Neuronal stem cell (in vitro differentiated cells): ENCODE results near the gene EDC3.
"Not testable (repeated sequence)": the region's sequence is repeated elsewhere in the genome, so short reads cannot be mapped to it uniquely, and the experiment has no call there.

Experiments used
- DNase-seq: peaks from one replicate; pipeline ENCODE4 v3.0.0-alpha.2; 2013; ENCODE audit warnings: low spot score
- H2AFZ ChIP-seq: one replicate; pipeline ENCODE4 v1.6.1; 2013; ENCODE audit warnings: mild to moderate bottlenecking, low read length, inconsistent platforms
- H2AK5ac ChIP-seq: 2 replicates; pipeline ENCODE4 v1.6.1; 2013; ENCODE audit warnings: low read depth, mild to moderate bottlenecking, inconsistent platforms, low read length, moderate library complexity, mixed read lengths
- H2BK120ac ChIP-seq: 2 replicates; pipeline ENCODE4 v1.6.1; 2013; ENCODE audit warnings: low read depth, mild to moderate bottlenecking, inconsistent platforms, low read length, moderate library complexity, mixed read lengths
- H2BK12ac ChIP-seq: one replicate; pipeline ENCODE4 v1.6.1; 2013; ENCODE audit warnings: low read length, inconsistent platforms
- H2BK15ac ChIP-seq: 2 replicates; pipeline ENCODE4 v1.6.1; 2013; ENCODE audit warnings: mild to moderate bottlenecking, low read length, inconsistent platforms, mixed read lengths
- H2BK5ac ChIP-seq: one replicate; pipeline ENCODE4 v1.6.1; 2013; ENCODE audit warnings: inconsistent platforms, mild to moderate bottlenecking, low read length, moderate library complexity
- H3K14ac ChIP-seq: one replicate; pipeline ENCODE4 v1.6.1; 2013; ENCODE audit warnings: low read length, inconsistent platforms
- H3K18ac ChIP-seq: 2 replicates; pipeline ENCODE4 v1.6.1; 2013; ENCODE audit warnings: low read length, inconsistent platforms
- H3K23ac ChIP-seq: 2 replicates; pipeline ENCODE4 v1.6.1; 2013; ENCODE audit warnings: low read depth, mild to moderate bottlenecking, mixed read lengths, low read length, inconsistent platforms; ENCODE audit not compliant: poor library complexity
- H3K27ac ChIP-seq: replicated peaks from 3 replicates; pipeline ENCODE4 v1.5.1; 2013; ENCODE audit warnings: low read length, inconsistent platforms
- H3K27me3 ChIP-seq, 3 experiments: 2 replicates each; pipeline ENCODE4 v1.6.1; 2013; ENCODE audit warnings: low read length in 3 of 3, mild to moderate bottlenecking in 2 of 3, inconsistent platforms in 1 of 3, low read depth in 1 of 3, mixed read lengths in 1 of 3, moderate library complexity in 1 of 3; ENCODE audit not compliant: control insufficient read depth in 3 of 3, insufficient read depth in 3 of 3
- H3K36me3 ChIP-seq, 2 donors: replicated peaks in 1 of 2; 2 replicates each; pipeline ENCODE4 v1.6.1; 2013; ENCODE audit warnings: low read length in 2 of 2; ENCODE audit not compliant: control insufficient read depth in 2 of 2, insufficient read depth in 2 of 2
- H3K4ac ChIP-seq: 2 replicates; pipeline ENCODE4 v1.6.1; 2013; ENCODE audit warnings: inconsistent platforms, mild to moderate bottlenecking, low read length, moderate library complexity
- H3K4me1 ChIP-seq, 2 donors: 1 replicate in 1 of 2; 2 replicates in 1 of 2; pipeline ENCODE4 v1.6.1; 2013; ENCODE audit warnings: low read length in 2 of 2, low read depth in 1 of 2; ENCODE audit not compliant: control insufficient read depth in 2 of 2, insufficient read depth in 1 of 2
- H3K4me2 ChIP-seq: one replicate; pipeline ENCODE4 v1.6.1; 2013; ENCODE audit warnings: mild to moderate bottlenecking, low read length, inconsistent platforms; ENCODE audit not compliant: insufficient read depth, poor library complexity, severe bottlenecking
- H3K4me3 ChIP-seq, 2 donors: 2 replicates each; pipeline ENCODE4 v1.5.1; 2013; ENCODE audit warnings: low read length in 2 of 2, mild to moderate bottlenecking in 2 of 2, inconsistent platforms in 1 of 2, moderate library complexity in 1 of 2
- H3K79me1 ChIP-seq: one replicate; pipeline ENCODE4 v1.6.1; 2013; ENCODE audit warnings: low read depth, mild to moderate bottlenecking, inconsistent platforms, low read length, moderate library complexity
- H3K9ac ChIP-seq: one replicate; pipeline ENCODE4 v1.6.1; 2013; ENCODE audit warnings: mild to moderate bottlenecking, low read depth, low read length, inconsistent platforms; ENCODE audit not compliant: poor library complexity
- H3K9me3 ChIP-seq, 2 donors: replicated peaks in 1 of 2; 2 replicates each; pipeline versions ENCODE3 to v1.6.1; 2013; ENCODE audit warnings: low read length in 2 of 2, mild to moderate bottlenecking in 2 of 2, inconsistent platforms in 1 of 2, low read depth in 1 of 2, mixed read lengths in 1 of 2, moderate library complexity in 1 of 2; ENCODE audit not compliant: control insufficient read depth in 2 of 2, insufficient read depth in 1 of 2
- H4K8ac ChIP-seq: one replicate; pipeline ENCODE4 v1.6.1; 2013; ENCODE audit warnings: low read depth, mild to moderate bottlenecking, inconsistent platforms, low read length, moderate library complexity
- H4K91ac ChIP-seq: one replicate; pipeline ENCODE4 v1.6.1; 2013; ENCODE audit warnings: low read length, low read depth, mild to moderate bottlenecking, inconsistent platforms; ENCODE audit not compliant: poor library complexity
- WGBS, 2 donors: extraction: QIAGEN DNeasy Blood & Tissue Kit; methylation state at CpG; one replicate each; pipeline ENCODE4 v1.1.7; 2013; ENCODE audit warnings: missing lambda C conversion rate in 2 of 2, mixed read lengths in 1 of 2; ENCODE audit not compliant: insufficient read length in 2 of 2, insufficient replicate concordance in 1 of 2; ENCODE audit errors: extremely low coverage in 2 of 2; 5-methylcytosine and 5-hydroxymethylcytosine counted together

Gene EDC3

DNA sequence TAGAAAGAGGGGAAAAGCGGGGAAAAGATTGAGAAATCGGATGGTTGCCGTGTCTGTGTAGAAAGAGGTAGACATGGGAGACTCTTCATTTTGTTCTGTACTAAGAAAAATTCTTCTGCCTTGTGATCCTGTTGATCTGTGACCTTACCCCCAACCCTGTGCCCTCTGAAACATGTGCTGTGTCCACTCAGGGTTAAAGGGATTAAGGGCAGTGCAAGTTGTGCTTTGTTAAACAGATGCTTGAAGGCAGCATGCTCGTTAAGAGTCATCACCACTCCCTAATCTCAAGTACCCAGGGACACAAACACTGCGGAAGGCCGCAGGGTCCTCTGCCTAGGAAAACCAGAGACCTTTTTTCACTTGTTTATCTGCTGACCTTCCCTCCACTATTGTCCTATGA lies 33.5 kb upstream of the EDC3 start:
- WGBS, 2 donors: no CpG with 5 or more reads among the region's 6 CpGs
- not testable (repeated sequence) for H2AFZ ChIP-seq

DNA sequence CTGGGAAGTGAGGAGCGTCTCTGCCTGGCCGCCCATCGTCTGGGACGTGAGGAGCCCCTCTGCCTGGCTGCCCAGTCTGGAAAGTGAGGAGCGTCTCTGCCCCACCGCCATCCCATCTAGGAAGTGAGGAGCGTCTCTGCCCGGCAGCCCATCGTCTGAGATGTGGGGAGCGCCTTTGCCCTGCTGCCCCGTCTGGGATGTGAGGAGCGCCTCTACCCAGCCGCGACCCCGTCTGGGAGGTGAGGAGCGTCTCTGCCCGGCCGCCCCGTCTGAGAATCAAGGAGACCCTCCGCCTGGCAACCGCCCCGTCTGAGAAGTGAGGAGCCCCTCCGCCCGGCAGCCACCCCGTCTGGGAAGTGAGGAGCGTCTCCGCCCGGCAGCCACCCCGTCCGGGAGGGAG lies 32.9 kb upstream of the EDC3 start:
- not testable (repeated sequence) for H4K91ac ChIP-seq, H2BK120ac ChIP-seq, H3K27ac ChIP-seq, H3K4me2 ChIP-seq, H3K4me1 ChIP-seq, H3K4ac ChIP-seq, H3K18ac ChIP-seq, H3K9ac ChIP-seq, H2BK5ac ChIP-seq, H2BK12ac ChIP-seq, H3K4me3 ChIP-seq, H3K23ac ChIP-seq, H4K8ac ChIP-seq, H3K79me1 ChIP-seq, DNase-seq, H2AK5ac ChIP-seq, H3K36me3 ChIP-seq, H2BK15ac ChIP-seq, H3K9me3 ChIP-seq, H3K14ac ChIP-seq, H2AFZ ChIP-seq
- peaks cover 0 to 39% (median 10%) of the 10 kb centered on the region in 3 experiments for H3K27me3 ChIP-seq
- no CpG with 5 or more reads among the region's 30 CpGs for WGBS, 2 donors

More for the DNA sequence above, 33.5 kb upstream of the EDC3 start:
- not testable (repeated sequence) for DNase-seq, H3K4ac ChIP-seq, H3K14ac ChIP-seq, H3K36me3 ChIP-seq, H2BK12ac ChIP-seq, H3K9ac ChIP-seq, H4K91ac ChIP-seq, H3K4me1 ChIP-seq, H3K9me3 ChIP-seq, H4K8ac ChIP-seq, H3K4me3 ChIP-seq, H3K18ac ChIP-seq, H2AK5ac ChIP-seq, H2BK120ac ChIP-seq, H2BK15ac ChIP-seq, H3K4me2 ChIP-seq, H2BK5ac ChIP-seq, H3K23ac ChIP-seq, H3K27ac ChIP-seq, H3K79me1 ChIP-seq
- peaks cover 0 to 45% (median 10%) of the 10 kb centered on the region in 3 experiments for H3K27me3 ChIP-seq

DNA sequence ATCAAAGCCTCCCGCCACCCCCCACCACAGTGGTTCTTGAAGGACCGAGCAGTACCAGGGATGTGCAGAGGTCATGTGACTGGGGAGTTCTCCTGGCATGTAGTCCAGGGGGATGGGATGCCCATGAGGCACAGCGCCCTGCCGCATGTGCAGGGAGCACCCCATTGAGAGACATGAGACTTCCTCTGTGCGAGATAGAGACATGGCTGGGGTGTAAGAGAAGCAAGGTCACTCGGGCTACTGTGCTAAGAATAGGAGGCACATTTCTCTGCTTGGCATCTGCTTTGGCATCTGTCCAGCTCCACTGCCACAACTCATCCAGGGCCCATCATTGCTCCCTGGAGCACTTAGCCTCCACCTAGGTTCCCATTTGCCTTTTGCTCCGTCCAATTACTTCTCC lies 31.9 kb upstream of the EDC3 start:
- Histone ChIP-seq H2BK5ac (no peak overlapping the region), H3K14ac (no peak overlapping the region), H2BK15ac (no peak overlapping the region), H3K4me2 (no peak overlapping the region), H4K8ac (no peak overlapping the region), H3K27me3 (peaks cover 0 to 32% (median 8%) of the 10 kb centered on the region in 3 experiments), H3K18ac (peak overlapping the region; percentile 72), H4K91ac (peak overlapping the region; percentile 40), H3K23ac (no peak overlapping the region), H3K9me3 (peaks cover 8 to 9% of the 10 kb centered on the region in 2 donors), H3K79me1 (no peaks in the 10 kb centered on the region), H2BK120ac (no peak overlapping the region), H3K4me1 (peaks cover 2 to 11% of the 10 kb centered on the region in 2 donors), H3K36me3 (no peaks in the 10 kb centered on the region), H2AFZ (no peak overlapping the region), H3K4ac (no peak overlapping the region), H2AK5ac (peak overlapping the region; percentile 21), H3K27ac (no peak overlapping the region), H3K9ac (peak overlapping the region; percentile 45), H3K4me3 (no peak overlapping the region), H2BK12ac (no peak overlapping the region)
- WGBS, 2 donors: no CpG with 5 or more reads among the region's 7 CpGs
- DNase-seq: no peak

DNA sequence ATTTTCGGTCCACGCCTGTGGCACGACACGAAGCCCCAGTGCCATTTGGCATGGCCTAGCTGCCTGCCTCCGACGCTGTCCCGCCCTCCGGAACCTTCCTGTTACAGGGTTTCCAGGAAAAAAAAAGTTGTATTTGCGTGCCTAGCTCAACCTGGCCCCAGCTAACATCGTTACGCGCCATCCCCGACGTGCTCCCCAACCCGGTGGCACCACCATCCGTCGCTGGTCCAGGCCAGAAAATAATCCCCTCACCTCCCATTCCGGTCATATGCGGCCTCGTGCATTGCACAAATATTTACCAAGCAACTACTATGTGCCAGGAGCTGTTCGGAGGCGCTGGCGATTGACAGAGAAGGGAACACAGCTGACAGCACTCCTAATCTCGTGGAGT lies 30.9 kb upstream of the EDC3 start:
- Histone ChIP-seq H2BK5ac (no peak overlapping the region), H2BK15ac (no peak overlapping the region), H2BK120ac (no peak overlapping the region), H3K9ac (peak overlapping the region; percentile 64), H3K79me1 (no peaks in the 10 kb centered on the region), H4K91ac (no peak overlapping the region), H3K36me3 (no peaks in the 10 kb centered on the region), H3K4me1 (peaks cover 2 to 11% of the 10 kb centered on the region in 2 donors), H3K4ac (no peak overlapping the region), H3K9me3 (peaks cover 8 to 9% of the 10 kb centered on the region in 2 donors), H3K18ac (peak overlapping the region; percentile 86), H3K4me3 (peak overlapping the region; percentile 43 to 49), H2BK12ac (no peak overlapping the region), H4K8ac (no peak overlapping the region), H3K4me2 (peak overlapping the region; percentile 92), H3K23ac (no peak overlapping the region), H3K14ac (no peak overlapping the region), H2AFZ (peak overlapping the region; percentile 93), H3K27ac (no peak overlapping the region), H3K27me3 (peaks cover 0 to 25% (median 8%) of the 10 kb centered on the region in 3 experiments), H2AK5ac (peak overlapping the region; percentile 68)
- no peak for DNase-seq
- no CpG with 5 or more reads among the region's 24 CpGs for WGBS, 2 donors
